ENCODE measurements around the gene MTCH1.

Gene MTCH1

GRCh38 chr6:36985808-36986703, at the start of gene MTCH1:
Gene MTCH1, minus strand, starts transcription at chr6:36986196. Its CDS starts 23 bp downstream, at chr6:36986173.
- peak; percentile 61 to 93 for DNase-seq

- DNase-seq, result no peak
Measured at GRCh38 chr6:37033819-37034795, 48.1 kb upstream of the MTCH1 start.

- no peak for DNase-seq
Measured at GRCh38 chr6:37033255-37033654, 47.3 kb upstream of the MTCH1 start.

GRCh38 chr6:37032239-37032638, 46.2 kb upstream of the MTCH1 start:
- DNase-seq, result no peak

- DNase-seq, result no peak
Measured at GRCh38 chr6:37030599-37030998, 44.6 kb upstream of the MTCH1 start.

GRCh38 chr6:37029249-37029971, 43.4 kb upstream of the MTCH1 start:
- peak; percentile 34 to 63 for DNase-seq

- DNase-seq, result no peak
Measured at GRCh38 chr6:37027811-37028469, 41.9 kb upstream of the MTCH1 start.

- no peak for DNase-seq
Measured at GRCh38 chr6:37027036-37027720, 41.2 kb upstream of the MTCH1 start.

GRCh38 chr6:37025621-37026466, 39.8 kb upstream of the MTCH1 start:
- DNase-seq, result no peak

GRCh38 chr6:37024656-37025337, 38.8 kb upstream of the MTCH1 start:
- no peak for DNase-seq

- no peak for DNase-seq
Measured at GRCh38 chr6:37022135-37022863, 36.3 kb upstream of the MTCH1 start.

GRCh38 chr6:37021356-37022129, 35.5 kb upstream of the MTCH1 start:
- DNase-seq, result peak in 1 of 2 experiments; percentile 21

GRCh38 chr6:37020812-37021211, 34.8 kb upstream of the MTCH1 start:
- no peak for DNase-seq

GRCh38 chr6:37020381-37020780, 34.4 kb upstream of the MTCH1 start:
- DNase-seq, result peak; percentile 88 to 90

GRCh38 chr6:37019065-37019450, 33.1 kb upstream of the MTCH1 start:
- no peak for DNase-seq

- DNase-seq, result peak; percentile 81 to 91
Measured at GRCh38 chr6:37018198-37019064, 32.4 kb upstream of the MTCH1 start.

- DNase-seq, result no peak
Measured at GRCh38 chr6:37017606-37018197, 31.7 kb upstream of the MTCH1 start.

Data from NCI-H526 (cell line).